Measurements from ENCODE around the gene IRF2.

Gene IRF2

DNA sequence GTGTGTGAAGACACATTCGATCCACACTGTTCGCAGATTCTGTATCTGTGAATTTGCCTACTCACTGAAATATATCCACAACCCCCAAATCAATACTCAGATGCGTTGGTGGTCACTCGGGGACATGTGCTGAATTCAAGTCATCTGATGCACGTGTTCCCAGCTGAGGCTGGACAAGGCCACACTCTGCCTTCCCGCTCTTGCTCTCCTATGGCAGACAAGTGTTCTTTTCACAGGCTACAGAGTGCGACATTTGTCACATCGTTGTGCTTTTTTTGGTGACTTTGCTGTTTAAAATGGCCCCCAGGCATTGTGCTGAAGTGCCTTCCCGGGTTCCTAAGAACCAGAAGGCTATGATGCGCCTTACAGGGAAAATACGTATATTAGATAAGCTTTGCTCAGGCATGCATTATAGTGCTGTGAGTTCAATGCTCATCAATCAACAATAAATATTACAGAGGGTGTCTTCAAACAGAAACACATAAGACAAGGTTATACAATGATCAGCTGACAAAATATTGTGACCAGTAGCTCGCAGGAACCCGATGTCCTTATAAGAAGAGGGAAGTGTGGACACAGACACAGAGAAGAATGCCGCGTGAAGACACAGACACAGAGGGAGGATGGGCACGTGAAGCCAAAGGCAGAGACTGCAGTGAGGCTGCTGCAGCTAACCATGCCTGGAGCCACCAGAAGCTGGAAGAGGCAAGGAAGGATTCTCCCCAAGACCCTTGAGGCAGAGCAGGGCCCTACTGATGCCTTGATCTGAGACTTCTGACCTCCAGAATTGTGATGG is 42.0 kb downstream of the IRF2 start:
- DNase-seq (ENCODE audit: low spot score): no peak

DNA sequence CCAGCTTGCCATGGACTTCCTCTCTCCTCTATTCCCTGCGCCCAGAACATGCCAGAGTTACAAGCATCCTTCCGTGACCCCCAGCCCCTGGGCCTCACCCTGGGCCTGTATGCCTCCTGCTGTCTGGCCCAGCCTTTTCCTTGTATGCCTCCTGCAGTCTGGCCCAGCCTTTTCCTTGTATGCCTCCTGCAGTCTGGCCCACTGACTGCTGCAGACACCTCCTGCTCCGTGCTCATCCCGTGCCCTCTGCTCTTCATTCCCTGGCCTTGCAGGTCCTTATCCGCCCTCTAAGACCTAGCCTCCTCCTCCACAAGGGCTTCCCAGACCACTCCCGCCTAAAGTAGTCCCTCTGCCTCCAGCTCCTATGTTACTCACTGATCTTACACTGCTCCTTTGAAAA is 44.2 kb downstream of the IRF2 start:
- DNase-seq (ENCODE audit: low spot score): no peak

DNA sequence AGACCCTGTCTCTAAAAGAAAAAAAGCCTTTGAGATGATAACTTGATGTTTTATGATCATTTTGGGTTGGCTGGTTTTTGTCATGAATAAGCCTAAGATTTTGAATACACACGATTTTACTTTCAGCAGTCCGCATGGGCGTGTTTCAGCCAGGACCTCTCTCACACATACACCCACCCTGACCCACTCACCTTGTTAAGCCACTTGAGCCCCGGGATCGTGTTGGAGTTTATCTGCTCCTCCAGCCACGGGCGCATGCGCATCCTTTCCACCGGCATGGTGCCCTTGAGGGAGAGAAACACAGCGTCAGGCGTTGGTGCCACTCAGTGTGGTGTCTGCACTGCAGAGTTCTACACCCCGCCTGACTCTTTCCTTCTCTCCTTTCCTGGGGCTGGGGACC is 45.6 kb downstream of the IRF2 start:
- no peak for DNase-seq (ENCODE audit: low spot score)

DNA sequence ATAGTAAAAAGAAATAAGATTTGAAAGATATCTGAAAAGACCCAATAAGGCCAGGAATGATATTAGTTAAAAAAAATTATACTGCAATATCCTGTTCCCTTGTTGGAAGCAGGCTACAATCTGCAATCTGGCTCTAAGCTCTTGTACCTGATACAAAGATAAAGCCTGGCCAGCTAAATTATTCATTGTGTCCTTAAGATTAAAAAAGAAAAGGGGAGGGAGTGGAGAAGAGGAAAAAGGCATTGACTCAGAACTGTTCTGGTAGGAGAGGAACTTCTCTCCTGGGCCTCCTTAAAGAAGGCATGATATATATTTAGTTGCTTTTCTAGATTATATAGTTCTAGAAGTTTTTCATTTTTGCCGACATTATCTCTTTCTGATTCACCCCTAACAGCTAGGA is 46.7 kb downstream of the IRF2 start:
- no peak for DNase-seq (ENCODE audit: low spot score)

DNA sequence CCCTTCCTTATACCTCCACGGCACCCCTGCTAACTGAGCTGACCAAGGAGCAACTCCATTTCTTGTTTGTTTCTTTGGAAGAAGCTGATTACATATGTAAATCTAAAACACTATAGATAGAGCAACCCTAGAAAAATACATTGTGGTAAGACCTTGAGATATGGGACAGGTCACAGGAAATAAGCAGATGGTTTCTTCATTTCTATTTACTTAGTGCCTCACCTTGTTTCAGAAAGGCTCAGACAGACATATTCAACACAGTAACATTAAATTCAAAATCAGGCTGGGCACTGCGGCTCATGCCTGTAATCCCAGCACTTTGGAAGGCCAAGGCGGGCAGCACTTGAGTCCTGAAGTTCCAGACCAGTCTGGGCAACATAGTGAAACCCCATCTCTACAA is 47.3 kb downstream of the IRF2 start:
- DNase-seq (ENCODE audit: low spot score): no peak

DNA sequence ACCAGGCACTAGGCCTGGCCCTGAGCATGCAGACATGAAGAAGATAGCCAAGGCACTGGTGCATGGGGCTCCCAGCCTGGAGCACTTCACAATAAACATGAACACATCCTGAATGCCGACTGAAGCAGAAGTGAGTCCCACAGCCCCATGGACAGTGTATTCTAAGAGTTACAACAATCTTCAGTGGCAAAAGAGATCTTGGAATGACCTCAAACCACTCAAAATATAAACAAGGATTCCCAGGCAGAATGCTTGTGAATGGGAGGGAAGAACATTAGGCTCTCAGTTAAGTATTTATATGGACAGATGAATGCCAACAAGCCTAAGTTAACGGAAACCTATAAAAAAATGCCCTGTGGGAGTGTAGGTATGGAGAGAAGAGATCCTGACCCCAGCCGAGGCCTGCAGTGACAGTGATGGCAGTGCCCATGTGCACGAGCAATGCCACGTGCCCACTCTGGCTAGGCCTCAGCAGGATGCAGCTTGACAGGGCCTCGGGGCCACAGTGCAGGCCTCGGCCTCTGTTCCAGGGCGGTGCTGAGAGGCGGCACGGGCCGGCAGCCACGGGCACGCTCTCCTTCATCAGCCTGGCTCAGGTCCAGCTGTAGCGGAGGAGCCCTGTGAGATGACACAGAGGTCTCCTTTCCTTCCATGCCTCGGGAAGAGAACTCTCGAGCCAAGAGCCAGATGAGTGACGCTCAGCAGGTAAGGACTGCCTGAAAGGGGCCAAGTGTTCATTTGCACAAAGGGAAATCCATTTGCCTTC is 49.2 kb downstream of the IRF2 start:
- peak; percentile 19 for DNase-seq (ENCODE audit: low spot score)

DNA sequence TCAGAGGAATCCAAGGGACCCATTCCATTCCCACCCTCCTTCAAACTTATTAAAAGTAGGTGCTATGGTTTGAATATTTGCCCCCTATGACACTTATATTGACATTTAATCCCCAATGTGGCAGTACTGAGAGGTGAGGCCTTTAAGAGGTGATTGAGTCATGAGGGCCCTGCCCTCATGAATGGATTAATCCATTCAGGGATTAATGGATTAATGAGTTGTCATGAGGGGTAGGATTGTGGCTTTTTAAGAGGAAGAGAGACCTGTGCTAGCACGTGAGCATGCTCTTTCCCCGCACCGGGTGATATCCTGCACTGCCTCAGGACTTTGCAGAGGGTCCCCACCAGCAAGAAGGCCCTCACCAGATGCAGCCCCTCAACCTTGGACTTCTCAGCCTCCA is 50.1 kb downstream of the IRF2 start:
- no peak for DNase-seq (ENCODE audit: low spot score)

DNA sequence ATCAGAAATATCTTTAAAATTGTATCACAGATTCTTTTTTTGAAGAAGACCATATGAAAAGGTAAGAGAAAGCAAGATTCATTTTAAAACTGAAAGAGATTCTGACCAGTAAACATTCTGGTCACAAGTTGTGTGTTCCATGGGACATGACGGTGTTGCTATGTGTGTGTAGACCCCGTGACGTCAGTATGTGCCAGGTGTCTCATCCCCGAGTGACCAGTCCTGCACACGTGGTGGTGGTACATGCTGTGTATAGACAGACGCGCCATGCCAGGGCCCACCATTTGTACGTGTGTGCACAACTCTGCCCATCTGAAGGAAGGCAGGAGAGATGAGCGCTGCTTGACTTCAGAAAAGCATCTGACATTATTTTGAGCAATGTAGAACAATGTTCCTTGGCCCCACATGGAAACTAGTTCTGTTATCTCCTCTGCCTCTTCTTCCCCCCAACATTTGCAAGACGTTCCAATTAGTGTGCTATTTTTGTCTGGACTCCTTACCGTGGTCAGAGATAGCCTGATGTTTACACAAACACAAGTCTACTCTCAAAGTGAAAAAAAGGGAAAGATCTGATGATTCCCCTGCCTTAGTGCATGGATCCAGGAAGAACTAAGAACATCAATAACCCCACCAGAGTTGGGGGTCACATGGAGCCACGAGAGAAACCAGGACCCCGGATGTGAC is 51.2 kb downstream of the IRF2 start:
- DNase-seq (ENCODE audit: low spot score): no peak

DNA sequence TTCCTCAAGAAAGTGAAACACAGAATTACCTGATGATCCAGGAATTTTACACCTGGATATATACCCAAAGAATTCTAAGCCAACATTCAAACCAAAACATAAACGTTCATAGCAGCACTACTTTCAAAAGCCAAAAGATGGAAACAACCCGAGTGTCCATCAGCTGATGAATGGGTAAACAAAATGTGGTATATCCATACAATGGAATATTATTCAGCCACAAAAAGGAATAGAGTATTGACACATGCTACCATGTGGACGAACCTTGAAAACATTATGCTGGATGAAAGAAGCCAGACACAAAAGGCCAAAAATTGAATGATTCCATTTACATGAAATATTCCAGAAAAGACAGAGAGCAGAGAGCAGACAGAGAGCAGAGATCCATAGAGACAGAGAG is 52.0 kb downstream of the IRF2 start:
- no peak for DNase-seq (ENCODE audit: low spot score)

DNA sequence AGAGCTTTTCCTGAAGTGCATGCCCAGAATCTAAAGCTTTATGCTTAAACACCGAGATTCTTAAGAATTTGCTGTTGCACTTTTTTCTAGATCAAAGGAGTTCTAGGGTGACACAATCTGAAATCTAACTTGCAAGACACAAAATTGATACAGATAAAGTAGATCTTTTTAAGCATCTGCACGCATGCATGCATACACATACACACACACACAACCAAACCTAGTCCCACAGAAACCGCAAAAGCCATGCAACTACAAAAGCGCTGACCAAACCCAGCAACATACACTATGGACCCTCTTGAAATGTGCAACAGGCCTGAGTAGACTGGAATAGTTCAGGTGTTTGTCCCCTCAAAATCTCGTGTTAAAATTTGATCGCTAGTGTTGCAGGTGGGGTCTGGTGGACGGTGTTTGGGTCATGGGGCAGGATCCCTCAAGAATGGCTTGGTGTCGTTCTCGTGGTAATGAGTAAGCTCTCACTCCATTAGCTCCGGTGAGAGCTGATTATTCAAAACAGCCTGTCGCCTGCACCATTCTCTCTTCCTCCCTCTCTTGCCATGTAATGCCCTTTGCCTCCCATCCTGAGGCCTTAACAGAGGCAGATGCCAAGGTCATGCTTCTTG is 52.7 kb downstream of the IRF2 start:
- no peak for DNase-seq (ENCODE audit: low spot score)

DNA sequence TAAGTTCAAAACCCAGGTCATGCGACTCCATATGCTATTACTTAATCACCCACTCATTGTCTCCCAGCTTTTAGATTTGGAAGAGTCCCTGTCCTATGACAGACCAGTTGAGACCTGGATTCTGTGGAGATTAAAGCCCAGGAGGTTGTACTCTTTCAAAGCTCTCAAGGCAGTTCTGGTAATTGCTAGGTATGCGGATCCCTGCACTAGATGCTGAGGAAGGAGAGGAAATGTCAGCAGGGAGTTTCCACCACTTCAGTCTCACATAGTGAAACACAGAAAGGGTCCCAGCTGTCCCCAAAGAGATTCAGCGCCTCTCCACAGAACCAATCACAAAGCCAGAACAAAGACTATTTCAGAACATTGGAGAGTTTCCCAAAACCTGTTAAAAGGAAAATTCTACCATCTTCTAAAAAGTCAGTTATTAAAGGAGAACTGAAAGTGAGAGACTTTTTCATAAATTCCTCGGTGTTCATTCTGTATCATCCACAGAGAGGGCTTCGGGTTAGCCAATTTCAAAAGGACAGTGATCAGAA is 53.4 kb downstream of the IRF2 start:
- DNase-seq (ENCODE audit: low spot score): no peak

DNA sequence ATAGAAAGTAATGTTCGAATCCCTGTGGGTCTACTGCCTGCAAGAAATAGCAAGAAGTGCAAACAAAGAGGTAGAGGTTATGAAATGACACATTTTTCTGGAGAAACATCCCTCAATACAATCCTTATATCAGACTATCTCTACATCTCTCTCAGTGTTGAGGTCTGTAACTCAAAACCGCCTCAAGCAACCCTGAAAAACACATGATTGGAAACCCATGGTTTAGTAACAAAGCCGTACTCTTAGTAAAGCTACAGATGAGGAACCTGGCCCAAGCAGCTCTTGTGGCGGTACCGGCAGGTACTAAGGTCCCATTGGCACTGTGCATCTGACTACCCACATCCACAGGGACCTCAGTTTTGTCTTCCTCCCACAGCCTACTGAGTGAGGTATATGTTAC is 53.9 kb downstream of the IRF2 start:
- DNase-seq (ENCODE audit: low spot score): no peak

DNA sequence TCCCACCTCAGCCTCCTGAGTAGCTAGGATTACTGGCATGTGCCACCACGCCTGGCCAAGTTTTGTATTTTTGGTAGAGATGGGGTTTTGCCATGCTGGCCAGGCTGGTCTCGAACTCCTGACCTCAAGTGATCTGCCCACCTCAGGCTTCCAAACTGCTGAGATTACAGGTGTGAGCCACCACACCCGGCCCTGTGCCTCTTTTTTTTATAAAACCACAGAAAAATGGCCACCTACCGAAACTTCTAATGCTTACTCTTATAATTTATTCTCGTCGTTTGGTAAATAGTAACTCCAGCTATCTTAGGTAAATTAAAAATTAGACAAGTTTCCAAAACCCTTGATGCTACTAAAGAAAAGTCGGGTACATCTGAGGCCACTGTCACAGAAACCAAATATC is 54.4 kb downstream of the IRF2 start:
- no peak for DNase-seq (ENCODE audit: low spot score)

DNA sequence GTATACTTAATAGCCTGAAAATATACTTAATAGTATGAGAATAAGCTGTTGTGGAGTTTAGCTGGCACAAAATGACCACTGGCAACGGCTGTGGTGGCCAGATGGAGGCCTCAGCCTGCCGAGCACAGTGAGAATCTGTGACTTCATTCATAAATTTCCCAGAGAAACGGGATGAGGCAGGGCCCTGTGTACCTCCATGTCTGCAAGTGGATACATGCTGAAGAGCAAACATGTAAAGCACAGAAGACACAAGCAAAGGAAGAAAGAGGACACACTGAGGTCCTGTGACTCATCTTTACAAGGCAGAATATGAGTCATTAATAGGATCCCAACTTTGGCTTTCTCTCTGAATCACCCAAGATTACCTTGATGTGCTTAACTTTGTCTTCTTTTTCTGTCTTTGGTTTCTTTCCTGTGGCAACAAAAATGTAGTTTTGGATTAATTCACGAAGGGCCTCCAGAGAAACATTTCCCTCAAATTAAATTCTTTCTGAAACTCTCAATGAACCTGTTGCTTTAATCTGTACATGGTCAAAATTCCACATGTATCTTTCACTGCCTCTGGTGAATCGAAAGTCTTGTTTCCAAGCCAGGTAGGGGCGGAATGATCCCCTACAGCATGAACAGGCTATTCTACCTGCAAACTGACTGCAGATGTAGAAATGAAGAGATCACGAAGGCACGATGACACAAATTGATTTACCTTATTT is 56.4 kb downstream of the IRF2 start:
- DNase-seq (ENCODE audit: low spot score): peak; percentile 78

DNA sequence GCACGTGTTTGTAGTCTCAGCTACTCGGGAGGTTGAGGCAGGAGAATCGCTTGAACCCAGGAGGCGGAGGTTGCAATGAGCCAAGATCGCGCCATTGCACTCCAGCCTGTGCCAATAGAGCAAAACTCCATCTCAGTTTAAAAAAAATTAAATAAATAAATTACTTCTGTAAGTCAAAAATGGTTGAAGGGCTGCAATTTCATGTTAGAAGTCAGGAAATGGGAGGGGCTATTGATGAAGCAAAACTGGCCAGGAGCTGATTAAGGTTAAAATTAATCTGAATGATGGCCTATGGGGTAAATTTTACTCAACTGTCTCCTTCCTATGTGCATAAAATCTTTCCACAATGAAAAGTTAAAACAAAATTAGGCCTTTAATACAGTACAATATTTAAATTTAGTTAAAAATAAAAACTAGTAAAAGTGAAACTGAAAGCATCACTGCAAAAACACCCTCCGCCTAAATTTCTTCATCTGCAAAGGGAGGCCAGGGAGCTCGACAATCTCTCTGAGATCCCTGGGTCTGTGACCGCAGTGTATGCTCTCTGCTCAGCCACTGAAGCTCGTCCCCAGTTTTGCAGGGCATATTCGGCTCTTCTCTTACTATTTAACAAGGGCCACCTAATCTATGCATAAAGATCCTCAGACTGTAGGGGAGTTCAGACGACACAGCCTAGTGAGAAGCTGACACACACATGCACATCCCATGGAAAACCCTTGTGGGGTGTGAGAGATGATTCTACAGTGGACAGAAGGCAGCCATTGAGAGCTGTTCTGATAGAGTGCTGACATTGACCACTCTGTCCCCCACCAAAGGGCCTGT is 57.2 kb downstream of the IRF2 start:
- DNase-seq (ENCODE audit: low spot score): peak; percentile 40

DNA sequence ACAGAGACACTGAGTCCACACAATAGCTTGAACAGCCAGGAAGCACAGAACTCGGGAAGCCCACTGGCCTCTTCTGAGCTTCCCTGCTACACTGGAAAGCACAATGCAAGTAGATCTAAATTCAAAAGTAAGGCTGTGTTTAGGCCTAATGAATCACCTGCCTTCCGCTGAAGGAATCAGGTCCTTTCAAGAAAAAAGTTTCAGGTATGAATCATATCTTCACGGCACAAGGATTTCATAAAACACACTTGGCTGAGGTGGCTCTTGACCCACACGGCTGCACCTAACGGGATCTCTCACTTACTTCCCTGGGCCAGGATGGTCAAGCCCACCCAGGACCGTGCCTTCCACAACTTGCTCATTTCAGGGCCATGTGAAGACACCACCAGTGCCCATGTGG is 59.3 kb downstream of the IRF2 start:
- DNase-seq (ENCODE audit: low spot score): no peak

DNA sequence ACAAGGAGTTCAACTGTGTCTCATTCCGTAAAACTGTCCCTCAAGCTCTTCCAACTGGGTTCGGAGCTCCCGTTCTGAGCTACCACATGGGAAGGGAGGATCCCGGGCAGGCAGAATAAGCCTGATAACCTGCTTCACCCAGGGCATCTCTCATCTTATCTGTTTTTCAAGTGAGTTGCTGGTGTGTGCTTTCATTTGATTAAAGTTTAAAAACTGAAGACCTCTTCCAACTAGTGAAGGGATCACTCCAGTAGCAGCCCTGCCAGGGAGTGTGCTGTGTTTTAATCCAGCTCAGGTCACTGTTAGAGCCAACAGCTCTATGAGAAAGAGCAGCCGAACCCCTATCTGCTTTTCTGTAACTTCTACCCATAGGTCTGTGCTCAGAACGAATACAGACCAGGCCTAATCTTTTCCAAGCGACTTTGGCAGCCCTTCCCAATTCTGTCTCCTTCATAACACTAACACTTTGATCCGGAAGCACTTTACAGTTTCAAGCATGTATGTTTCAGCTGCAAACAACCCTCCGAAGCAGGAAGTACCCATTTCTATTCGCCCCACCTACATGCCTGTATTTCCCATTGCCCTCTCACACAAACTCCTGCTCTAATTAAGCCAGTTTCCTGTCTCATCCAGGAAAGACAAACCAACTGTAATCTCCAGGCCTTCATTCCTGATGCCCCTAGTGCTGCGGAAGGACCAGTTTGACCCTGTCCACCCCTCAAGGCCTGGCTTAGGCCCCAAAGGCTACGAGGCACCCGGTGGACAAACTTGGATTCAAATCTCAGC is 60.9 kb downstream of the IRF2 start:
- no peak for DNase-seq (ENCODE audit: low spot score)

DNA sequence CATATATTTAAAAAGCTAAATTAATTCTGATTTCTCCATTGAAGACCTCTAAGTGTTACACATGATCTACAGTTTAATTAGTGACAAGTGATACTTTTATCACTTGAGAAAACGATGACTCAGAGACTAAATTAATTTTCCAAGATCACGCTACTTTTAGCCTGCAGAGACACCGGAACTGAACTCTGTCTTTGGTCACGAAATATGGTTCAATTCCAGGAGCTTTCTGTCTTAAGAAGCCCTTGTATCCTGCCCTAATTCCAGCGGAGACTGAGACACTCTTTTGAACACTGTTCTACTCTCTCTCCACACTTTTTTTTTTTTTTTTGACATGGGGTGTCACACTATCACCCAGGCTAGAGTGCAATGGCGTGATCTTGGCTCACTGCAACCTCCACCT is 63.6 kb downstream of the IRF2 start:
- DNase-seq (ENCODE audit: low spot score): no peak

DNA sequence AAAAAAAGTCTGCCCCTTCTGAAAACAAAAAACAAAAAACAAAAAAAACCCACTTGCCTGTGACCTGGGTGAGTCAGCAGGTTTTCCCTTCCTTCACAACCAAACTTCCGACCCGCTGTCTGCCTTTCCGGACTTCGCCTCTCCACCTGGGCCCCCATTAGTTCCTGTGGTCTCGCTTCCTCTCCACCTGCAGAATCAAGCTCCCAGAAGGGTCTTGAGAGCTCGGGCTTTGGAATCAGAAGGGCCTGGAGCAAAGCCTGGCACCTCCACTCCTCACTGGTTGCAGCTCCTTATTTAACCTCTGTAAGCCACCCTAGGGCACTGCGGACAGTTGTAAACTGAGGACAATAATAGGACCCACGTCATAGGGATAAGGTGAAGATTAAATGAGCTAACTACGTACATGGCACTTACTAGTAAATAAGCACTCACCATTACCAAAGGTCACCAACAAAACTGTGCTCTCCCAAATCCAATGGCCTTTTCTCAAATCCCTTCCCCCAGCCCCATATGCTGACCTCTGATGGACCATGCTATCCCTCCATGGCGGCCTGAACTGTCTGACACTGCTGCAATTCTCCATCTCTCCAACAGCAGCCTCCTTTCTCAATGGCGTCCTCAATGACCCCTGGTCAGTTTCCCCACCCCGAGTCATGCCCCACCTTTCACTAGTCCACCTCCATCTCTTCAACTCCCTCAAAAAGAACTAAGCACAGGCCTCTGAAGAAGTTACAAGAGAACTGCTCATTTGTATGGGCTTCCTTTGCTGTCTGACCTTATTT is 64.2 kb downstream of the IRF2 start:
- DNase-seq (ENCODE audit: low spot score): no peak
